Brain microvascular endothelial cell (primary cell): ENCODE measurements around the gene LEP.

Experiments
- DNase-seq: peaks from one replicate; pipeline ENCODE4 v3.0.0-alpha.2; 2020
- H3K27ac ChIP-seq: fragments of 250-450 bp; sonication (Bioruptor Pico); 2 replicates; pipeline ENCODE4 v1.5.1; 2020; ENCODE audit warnings: mild to moderate bottlenecking, moderate library complexity
- H3K27me3 ChIP-seq: fragments of 250-450 bp; sonication (Bioruptor Pico); replicated peaks from 2 replicates; pipeline ENCODE4 v1.5.1; 2020; ENCODE audit warnings: mild to moderate bottlenecking
- H3K36me3 ChIP-seq: fragments of 250-450 bp; sonication (Bioruptor Pico); replicated peaks from 2 replicates; pipeline ENCODE4 v1.5.1; 2020; ENCODE audit warnings: mild to moderate bottlenecking
- H3K4me3 ChIP-seq: 2 replicates; pipeline ENCODE4 v1.5.1; 2011; ENCODE audit warnings: low read depth, mild to moderate bottlenecking, control low read depth, low read length, moderate library complexity
- in situ Hi-C: cut with HindIII; loops from 2 replicates; pipeline ENCODE4 v1.10.0; 2017; ENCODE audit warnings: low sequenced_read_pairs, low pct_ligation_motif_present
- TF ChIP-seq, protein P1 (sequence below): IDR thresholded peaks from 2 replicates; pipeline ENCODE4 v1.5.1; 2011; ENCODE audit warnings: low read depth, mild to moderate bottlenecking, moderate library complexity, low read length, control low read depth, inconsistent platforms; ENCODE audit errors: missing control alignments

Gene LEP

DNA sequence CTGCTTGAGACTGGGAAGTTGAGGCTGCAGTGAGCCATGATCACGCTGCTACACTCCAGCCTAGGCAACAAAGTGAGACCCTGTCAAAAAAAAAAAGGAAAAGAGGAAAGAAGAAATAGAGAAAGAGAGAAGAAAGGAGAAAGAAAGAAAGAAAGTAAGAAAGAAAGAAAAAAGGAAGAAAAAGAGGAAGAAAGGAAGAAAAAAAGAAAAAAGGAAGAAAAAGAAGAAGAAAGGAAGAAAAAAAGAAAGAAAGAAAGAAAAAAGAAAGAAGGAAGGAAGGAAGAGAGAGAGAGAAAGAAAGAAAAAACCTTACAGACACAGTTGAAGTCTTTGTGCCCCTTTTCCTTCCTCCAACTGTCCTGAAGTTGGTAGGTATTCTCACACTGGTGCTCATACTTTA is 26.6 kb upstream of the LEP start:
- in situ Hi-C loops: no loop called here
- Histone ChIP-seq H3K4me3 (no peak overlapping the region), H3K27ac (no peak overlapping the region), H3K27me3 (peaks cover 16% of the 10 kb centered on the region), H3K36me3 (no peaks in the 10 kb centered on the region)
- TF ChIP-seq, protein P1, sequence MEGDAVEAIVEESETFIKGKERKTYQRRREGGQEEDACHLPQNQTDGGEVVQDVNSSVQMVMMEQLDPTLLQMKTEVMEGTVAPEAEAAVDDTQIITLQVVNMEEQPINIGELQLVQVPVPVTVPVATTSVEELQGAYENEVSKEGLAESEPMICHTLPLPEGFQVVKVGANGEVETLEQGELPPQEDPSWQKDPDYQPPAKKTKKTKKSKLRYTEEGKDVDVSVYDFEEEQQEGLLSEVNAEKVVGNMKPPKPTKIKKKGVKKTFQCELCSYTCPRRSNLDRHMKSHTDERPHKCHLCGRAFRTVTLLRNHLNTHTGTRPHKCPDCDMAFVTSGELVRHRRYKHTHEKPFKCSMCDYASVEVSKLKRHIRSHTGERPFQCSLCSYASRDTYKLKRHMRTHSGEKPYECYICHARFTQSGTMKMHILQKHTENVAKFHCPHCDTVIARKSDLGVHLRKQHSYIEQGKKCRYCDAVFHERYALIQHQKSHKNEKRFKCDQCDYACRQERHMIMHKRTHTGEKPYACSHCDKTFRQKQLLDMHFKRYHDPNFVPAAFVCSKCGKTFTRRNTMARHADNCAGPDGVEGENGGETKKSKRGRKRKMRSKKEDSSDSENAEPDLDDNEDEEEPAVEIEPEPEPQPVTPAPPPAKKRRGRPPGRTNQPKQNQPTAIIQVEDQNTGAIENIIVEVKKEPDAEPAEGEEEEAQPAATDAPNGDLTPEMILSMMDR: no peak
- no peak for DNase-seq

DNA sequence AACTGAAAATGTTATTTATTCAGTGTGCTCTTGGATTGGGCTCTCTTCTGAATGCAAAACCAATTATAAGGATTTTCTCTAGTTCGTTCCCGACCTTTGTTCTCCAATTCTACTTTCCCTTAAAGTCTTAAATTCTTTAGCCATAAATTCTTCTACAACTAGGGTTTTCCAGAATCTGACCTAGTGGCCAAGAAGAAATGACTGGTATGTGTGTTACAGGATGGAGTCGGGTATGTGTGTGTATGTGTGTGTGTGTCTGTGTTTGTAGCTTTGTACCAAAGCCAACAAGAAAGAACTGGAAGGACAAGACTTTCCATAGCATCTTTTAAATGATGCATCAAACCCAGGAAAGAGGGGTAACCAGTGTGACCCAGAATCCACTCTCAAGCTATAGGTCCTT is 25.8 kb upstream of the LEP start:
- TF ChIP-seq, protein P1: no peak
- Histone ChIP-seq H3K4me3 (no peak overlapping the region), H3K27ac (no peak overlapping the region), H3K36me3 (no peaks in the 10 kb centered on the region), H3K27me3 (peaks cover 15% of the 10 kb centered on the region)
- in situ Hi-C loops: no loop called here
- DNase-seq: peak; percentile 76

DNA sequence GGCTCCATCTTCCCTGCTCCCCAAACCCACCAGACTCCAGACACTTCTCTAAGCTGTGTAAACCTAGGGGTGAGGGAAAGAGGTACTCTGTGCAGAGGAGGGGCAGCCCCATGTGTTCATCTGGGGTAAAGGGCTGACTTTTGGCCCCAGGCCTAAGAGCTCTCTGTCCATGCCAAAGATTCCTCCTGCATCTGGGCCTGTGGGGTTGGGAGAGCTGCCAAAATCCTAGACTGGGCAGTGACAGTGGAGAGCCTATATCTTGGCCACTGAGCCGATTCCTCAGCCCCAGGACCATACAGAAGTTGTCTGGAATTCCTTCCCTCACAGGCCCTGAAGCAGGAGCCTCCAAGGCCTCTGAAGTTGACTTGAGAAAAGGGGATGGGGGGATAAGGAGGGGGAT is 25.3 kb upstream of the LEP start:
- in situ Hi-C loops: no loop called here
- peak; percentile 18 for DNase-seq
- H3K27ac ChIP-seq: no peak overlapping the region

DNA sequence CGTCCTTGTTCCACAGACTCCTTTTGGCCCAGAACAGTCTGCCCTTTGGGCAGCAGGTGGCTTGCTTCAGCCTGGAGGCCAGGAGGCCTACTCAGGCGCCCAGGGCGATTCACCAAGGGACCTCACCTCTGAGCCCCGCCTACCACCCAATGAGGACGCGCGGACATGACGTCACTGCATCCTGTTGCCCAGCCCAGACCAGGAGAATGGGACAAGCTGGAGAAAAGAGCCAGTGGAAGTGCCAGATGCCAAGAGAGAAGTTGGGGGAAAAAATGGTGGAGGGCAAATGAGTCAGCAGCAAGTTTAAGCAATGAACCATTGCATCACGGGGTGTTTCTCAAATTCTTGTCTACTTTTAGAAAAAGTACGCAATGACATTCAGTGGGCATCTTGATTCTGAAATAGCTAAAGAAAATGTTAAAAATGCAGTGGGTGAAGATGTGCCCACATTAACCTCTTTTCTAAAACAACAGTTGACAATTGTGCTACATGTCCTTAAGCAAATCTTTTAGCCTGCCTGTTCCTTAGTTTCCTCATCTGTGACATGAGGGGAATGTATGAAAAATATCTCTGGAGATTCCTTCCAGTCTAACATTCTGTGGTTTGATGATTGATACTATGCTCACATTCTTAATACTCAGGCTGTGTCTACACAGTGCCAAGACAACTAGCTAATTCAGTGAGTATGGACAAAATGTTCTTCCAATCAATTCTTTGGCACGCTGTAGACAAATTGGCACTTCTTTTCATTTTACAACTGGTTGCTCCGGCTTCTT is 23.9 kb upstream of the LEP start:
- Histone ChIP-seq H3K36me3 (no peaks in the 10 kb centered on the region), H3K4me3 (no peak overlapping the region), H3K27me3 (no peaks in the 10 kb centered on the region), H3K27ac (peak overlapping the region; percentile 83)
- TF ChIP-seq, protein P1: no peak
- DNase-seq: peak; percentile 81
- in situ Hi-C loops: no loop called here

More for the DNA sequence above, 25.3 kb upstream of the LEP start:
- Histone ChIP-seq H3K36me3 (no peaks in the 10 kb centered on the region), H3K4me3 (no peak overlapping the region), H3K27me3 (peaks cover 10% of the 10 kb centered on the region)
- TF ChIP-seq, protein P1: no peak

DNA sequence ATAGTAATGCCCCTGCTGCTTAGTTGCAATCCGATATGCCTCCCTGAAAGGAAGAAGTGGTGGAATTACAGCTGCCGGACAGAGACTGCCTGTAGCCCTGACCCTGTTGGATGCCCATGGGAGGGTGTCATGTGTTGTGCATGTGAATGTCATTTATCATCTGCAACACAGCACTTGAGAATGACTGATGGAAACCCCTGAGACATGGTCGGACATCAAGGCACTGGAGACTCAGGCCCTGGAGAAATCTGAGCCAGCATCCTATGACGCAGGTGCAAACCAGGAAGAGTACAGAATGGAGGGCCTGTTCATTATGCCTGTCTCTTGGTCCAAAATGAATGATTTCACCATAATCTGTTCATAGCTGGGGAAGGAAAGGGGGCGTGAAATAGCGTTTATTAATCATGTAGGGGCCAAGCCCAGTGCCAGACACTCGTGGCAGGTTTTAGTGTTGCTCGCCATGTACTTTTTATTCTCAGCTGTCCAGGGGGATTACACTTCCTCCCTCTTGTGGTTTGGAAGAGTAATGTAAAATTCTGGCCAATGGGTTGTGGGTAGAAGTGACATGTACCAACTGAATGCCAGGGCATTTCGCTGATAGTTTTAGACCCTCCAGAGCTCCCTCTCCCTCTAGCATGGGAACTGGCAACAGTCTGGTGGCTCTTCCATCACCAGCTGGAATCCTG is 23.0 kb upstream of the LEP start:
- in situ Hi-C loops: no loop called here
- no peak overlapping the region for H3K27ac ChIP-seq

More for the DNA sequence above, 23.0 kb upstream of the LEP start:
- Histone ChIP-seq H3K4me3 (no peak overlapping the region), H3K36me3 (no peaks in the 10 kb centered on the region), H3K27me3 (no peaks in the 10 kb centered on the region)
- TF ChIP-seq, protein P1: peak; percentile 28
- DNase-seq: no peak
